Vagina (tissue), 2 donors: ENCODE data around the gene HSPA2. TPM values are rescaled to one million over a fixed set of nuclear protein-coding genes. Genes with fewer than 3 reads are reported as not detected.

ENCODE experiments used
- DNase-seq, 2 donors: peaks; one replicate each; pipeline ENCODE4 v3.0.0-alpha.2; 2017; ENCODE audit errors: extremely low spot score in 2 of 2
- H3K27ac ChIP-seq: fragments of 200-600 bp; sonication (generic); one replicate; pipeline ENCODE4 v1.5.1; 2019
- H3K27me3 ChIP-seq: fragments of 200-600 bp; sonication (generic); one replicate; pipeline ENCODE4 v1.5.1; 2019
- H3K36me3 ChIP-seq, 2 donors: fragments of 200-600 bp; sonication (generic); one replicate each; pipeline ENCODE4 v1.5.1; 2017 to 2019
- H3K4me1 ChIP-seq: fragments of 200-600 bp; sonication (generic); one replicate; pipeline ENCODE4 v1.5.1; 2019
- H3K4me3 ChIP-seq, 2 donors: fragments of 200-600 bp; sonication (generic); 1 replicate in 1 of 2; 2 replicates in 1 of 2; pipeline ENCODE4 v1.5.1; 2016 to 2019
- H3K9me3 ChIP-seq: fragments of 200-600 bp; sonication (generic); one replicate; pipeline ENCODE4 v1.5.1; 2019
- POLR2A ChIP-seq, 2 donors: fragments of 450-650 bp; IDR thresholded peaks; one replicate each; pipeline ENCODE4 v1.6.1; 2017; ENCODE audit warnings: antibody characterized with exemption in 2 of 2, mild to moderate bottlenecking in 2 of 2, moderate library complexity in 2 of 2
- POLR2AphosphoS5 ChIP-seq, 2 donors: sonication (generic); formaldehyde crosslinking; IDR thresholded peaks; one replicate each; pipeline ENCODE4 v1.9.0; 2017; ENCODE audit warnings: antibody characterized with exemption in 2 of 2, mild to moderate bottlenecking in 2 of 2, low read depth in 1 of 2; ENCODE audit not compliant: insufficient read depth in 1 of 2
- intact Hi-C: fragments of 100-400 bp; cut with DNase I; formaldehyde crosslinking; loops from one replicate; pipeline ENCODE4 v1.15.1; 2023
- total RNA-seq: library from RNA; depleted of rRNA; stranded (reverse); fragments of >200 nt; gene quantifications from one replicate; pipeline ENCODE4 v1.2.3, GENCODE V29; 2016
- TF ChIP-seq, protein P1 (sequence below), 3 experiments: fragments of 450-650 bp in 2 of 3; fragments of 200-600 bp in 1 of 3; sonication (generic) in 1 of 3; IDR thresholded peaks; one replicate each; pipeline ENCODE4 v1.5.1; 2017 to 2019; ENCODE audit warnings: antibody characterized with exemption in 3 of 3, mild to moderate bottlenecking in 2 of 3, moderate library complexity in 2 of 3

The HSPA2 gene
- 47.4 TPM for total RNA-seq

DNA sequence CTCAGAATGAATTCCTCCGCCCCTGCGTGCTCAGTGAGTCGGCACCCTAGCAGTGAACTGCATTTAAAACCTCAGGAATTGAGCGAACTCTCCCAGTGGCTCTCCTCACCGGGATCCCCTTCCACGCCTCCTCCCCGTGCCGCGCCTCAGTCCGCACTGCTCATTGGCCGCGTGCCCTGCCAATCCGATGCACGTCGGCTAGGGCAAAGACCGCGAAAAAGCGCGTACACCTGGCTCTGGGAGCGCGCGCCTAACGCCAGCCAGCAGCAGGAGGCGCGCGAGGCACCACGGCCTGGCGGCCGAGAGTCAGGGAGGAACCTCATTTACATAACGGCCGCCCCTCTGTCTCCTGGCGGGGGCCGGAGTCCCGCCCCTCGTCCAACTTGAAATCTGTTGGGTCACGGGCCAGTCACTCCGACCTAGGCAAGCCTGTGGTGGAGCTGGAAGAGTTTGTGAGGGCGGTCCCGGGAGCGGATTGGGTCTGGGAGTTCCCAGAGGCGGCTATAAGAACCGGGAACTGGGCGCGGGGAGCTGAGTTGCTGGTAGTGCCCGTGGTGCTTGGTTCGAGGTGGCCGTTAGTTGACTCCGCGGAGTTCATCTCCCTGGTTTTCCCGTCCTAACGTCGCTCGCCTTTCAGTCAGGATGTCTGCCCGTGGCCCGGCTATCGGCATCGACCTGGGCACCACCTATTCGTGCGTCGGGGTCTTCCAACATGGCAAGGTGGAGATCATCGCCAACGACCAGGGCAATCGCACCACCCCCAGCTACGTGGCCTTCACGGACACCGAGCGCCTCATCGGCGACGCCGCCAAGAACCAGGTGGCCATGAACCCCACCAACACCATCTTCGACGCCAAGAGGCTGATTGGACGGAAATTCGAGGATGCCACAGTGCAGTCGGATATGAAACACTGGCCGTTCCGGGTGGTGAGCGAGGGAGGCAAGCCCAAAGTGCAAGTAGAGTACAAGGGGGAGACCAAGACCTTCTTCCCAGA lies at the start of gene HSPA2:
Gene HSPA2 (plus strand): TSS at position 534 of the 995 bp plus-strand sequence. CDS start 109 bp downstream, at position 643.
- intact Hi-C loops: no loop called here
- Histone ChIP-seq H3K36me3 (no peaks in the 10 kb centered on the region), H3K27me3 (no peaks in the 10 kb centered on the region), H3K27ac (peak within 1 kb of the TSS; percentile 74), H3K9me3 (no peaks in the 10 kb centered on the region), H3K4me1 (peaks cover 19% of the 10 kb centered on the region), H3K4me3 (peak within 1 kb of the TSS; percentile 50 to 56)
- TF ChIP-seq, protein P1, sequence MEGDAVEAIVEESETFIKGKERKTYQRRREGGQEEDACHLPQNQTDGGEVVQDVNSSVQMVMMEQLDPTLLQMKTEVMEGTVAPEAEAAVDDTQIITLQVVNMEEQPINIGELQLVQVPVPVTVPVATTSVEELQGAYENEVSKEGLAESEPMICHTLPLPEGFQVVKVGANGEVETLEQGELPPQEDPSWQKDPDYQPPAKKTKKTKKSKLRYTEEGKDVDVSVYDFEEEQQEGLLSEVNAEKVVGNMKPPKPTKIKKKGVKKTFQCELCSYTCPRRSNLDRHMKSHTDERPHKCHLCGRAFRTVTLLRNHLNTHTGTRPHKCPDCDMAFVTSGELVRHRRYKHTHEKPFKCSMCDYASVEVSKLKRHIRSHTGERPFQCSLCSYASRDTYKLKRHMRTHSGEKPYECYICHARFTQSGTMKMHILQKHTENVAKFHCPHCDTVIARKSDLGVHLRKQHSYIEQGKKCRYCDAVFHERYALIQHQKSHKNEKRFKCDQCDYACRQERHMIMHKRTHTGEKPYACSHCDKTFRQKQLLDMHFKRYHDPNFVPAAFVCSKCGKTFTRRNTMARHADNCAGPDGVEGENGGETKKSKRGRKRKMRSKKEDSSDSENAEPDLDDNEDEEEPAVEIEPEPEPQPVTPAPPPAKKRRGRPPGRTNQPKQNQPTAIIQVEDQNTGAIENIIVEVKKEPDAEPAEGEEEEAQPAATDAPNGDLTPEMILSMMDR (IDR thresholded peaks at IDR 0.05): peak; percentile 57 to 74 (median 66)
- TF ChIP-seq POLR2AphosphoS5 (IDR thresholded peaks at IDR 0.05; ENCODE audit: insufficient read depth in 1 of 2, low read depth in 1 of 2) (peak; percentile 83 to 90), POLR2A (IDR thresholded peaks at IDR 0.05) (peak; percentile 48 to 88)
- peak; percentile 99 to 100 for DNase-seq

DNA sequence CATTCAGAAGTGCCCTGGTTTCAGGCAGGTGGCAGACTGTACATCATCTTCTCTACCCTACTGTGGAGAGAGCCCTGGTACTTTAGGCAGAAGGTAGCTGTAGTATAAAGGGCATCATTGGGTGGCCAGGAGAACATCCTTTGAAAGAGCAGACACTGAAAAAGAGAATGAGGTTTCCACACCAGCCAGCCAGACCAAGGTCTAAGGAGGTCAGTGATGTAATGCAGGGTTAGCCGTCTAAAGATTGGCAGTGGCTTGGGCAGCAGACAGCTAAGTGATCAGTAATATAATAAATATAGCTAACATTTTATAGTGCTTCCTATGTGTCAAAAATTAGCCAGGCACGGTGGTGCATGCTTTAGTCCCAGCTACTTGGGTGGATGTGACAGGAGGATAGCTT lies 48.9 kb upstream of the HSPA2 start:
- no peak overlapping the region for H3K27ac ChIP-seq
- TF ChIP-seq, protein P1 (IDR thresholded peaks at IDR 0.05): no peak
- TF ChIP-seq POLR2AphosphoS5 (IDR thresholded peaks at IDR 0.05; ENCODE audit: insufficient read depth in 1 of 2, low read depth in 1 of 2) (no peak), POLR2A (IDR thresholded peaks at IDR 0.05) (no peak)
- DNase-seq: no peak
- intact Hi-C loops: no loop called here
- no peaks in the 10 kb centered on the region for H3K9me3 ChIP-seq
- no peak overlapping the region for H3K4me3 ChIP-seq
- peaks cover 0 to 28% of the 10 kb centered on the region in 2 donors for H3K36me3 ChIP-seq
- H3K4me1 ChIP-seq: no peaks in the 10 kb centered on the region
- no peaks in the 10 kb centered on the region for H3K27me3 ChIP-seq

DNA sequence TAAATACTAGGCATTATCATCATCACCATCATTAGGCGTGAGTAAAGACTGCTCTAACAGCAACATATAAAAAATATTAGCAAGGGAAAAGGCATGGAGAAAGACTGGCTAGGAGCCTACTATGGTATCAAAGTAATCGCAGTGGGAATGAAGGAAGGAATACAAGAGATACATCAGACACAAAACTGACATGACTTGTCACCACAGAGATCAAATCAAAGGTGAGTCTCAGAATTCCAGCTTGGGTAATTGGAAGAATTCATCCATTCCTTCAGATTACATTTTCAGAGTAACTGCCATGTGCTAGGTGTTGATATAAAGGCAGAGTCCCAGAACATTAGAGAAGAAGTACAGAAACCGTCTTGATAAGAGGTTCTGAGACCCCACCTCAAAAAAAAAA lies 47.1 kb upstream of the HSPA2 start:
- peaks cover 0 to 10% of the 10 kb centered on the region in 2 donors for H3K36me3 ChIP-seq
- TF ChIP-seq, protein P1 (IDR thresholded peaks at IDR 0.05): no peak
- TF ChIP-seq POLR2A (IDR thresholded peaks at IDR 0.05) (no peak), POLR2AphosphoS5 (IDR thresholded peaks at IDR 0.05; ENCODE audit: insufficient read depth in 1 of 2, low read depth in 1 of 2) (no peak)

DNA sequence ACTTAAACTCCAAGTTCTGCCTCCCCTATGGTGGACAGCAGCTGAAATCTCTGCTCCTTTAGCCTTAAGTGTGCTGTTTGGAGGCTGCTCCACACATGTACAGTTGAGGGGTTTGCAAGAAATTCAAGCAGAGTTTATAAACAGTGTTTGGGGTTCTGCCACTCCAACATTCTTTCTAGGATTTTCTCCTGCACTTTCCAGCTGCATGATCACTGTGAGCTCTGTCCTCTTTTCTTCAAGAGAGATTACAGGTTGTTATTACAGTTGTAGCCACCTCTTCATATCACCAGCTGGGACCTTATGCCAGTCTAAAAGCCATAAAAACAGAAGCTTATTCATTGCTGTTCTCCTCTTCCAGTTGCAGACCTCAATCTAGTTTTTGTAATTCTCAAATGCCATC lies 45.3 kb upstream of the HSPA2 start:
- H3K27ac ChIP-seq: no peak overlapping the region
- H3K4me3 ChIP-seq: no peak overlapping the region
- intact Hi-C loops: no loop called here

More for the DNA sequence above, 47.1 kb upstream of the HSPA2 start:
- no peak for DNase-seq
- H3K27ac ChIP-seq: no peak overlapping the region
- intact Hi-C loops: no loop called here
- H3K4me3 ChIP-seq: no peak overlapping the region
- no peaks in the 10 kb centered on the region for H3K9me3 ChIP-seq
- H3K4me1 ChIP-seq: no peaks in the 10 kb centered on the region
- H3K27me3 ChIP-seq: no peaks in the 10 kb centered on the region

More for the DNA sequence above, 45.3 kb upstream of the HSPA2 start:
- no peak for DNase-seq
- peaks cover 5% of the 10 kb centered on the region for H3K4me1 ChIP-seq
- H3K36me3 ChIP-seq: no peaks in the 10 kb centered on the region
- TF ChIP-seq POLR2AphosphoS5 (IDR thresholded peaks at IDR 0.05; ENCODE audit: insufficient read depth in 1 of 2, low read depth in 1 of 2): no peak
- no peak for TF ChIP-seq POLR2A (IDR thresholded peaks at IDR 0.05)
- TF ChIP-seq, protein P1 (IDR thresholded peaks at IDR 0.05): no peak
- no peaks in the 10 kb centered on the region for H3K27me3 ChIP-seq
- H3K9me3 ChIP-seq: no peaks in the 10 kb centered on the region
